ENCODE measurements around the gene LAMB4.

Gene LAMB4

GRCh38 chr7:108002726-108003598 lies 127.2 kb downstream of the LAMB4 start, which contains the start of gene LAMB1:
Gene LAMB1 (minus strand): TSS chr7:108003161. CDS start chr7:108002885, 276 bp downstream.
- TF ChIP-seq GATA2 (IDR thresholded peaks at IDR 0.05; ENCODE audit: low read depth, low read length), result no peak
- TF ChIP-seq GATA3 (IDR thresholded peaks at IDR 0.05; ENCODE audit: low read depth, low read length), result no peak

GRCh38 chr7:108001764-108002725 lies 128.1 kb downstream of the LAMB4 start:
- TF ChIP-seq GATA3 (IDR thresholded peaks at IDR 0.05; ENCODE audit: low read depth, low read length) (no peak), GATA2 (IDR thresholded peaks at IDR 0.05; ENCODE audit: low read depth, low read length) (no peak; the same call in 1 of the 2 replicates)

- TF ChIP-seq GATA3 (IDR thresholded peaks at IDR 0.05; ENCODE audit: low read depth, low read length), result no peak
- no peak for TF ChIP-seq GATA2 (IDR thresholded peaks at IDR 0.05; ENCODE audit: low read depth, low read length)
Observed at GRCh38 chr7:108000875-108001763, 129.0 kb downstream of the LAMB4 start.

- TF ChIP-seq GATA2 (IDR thresholded peaks at IDR 0.05; ENCODE audit: low read depth, low read length), result no peak
- no peak for TF ChIP-seq GATA3 (IDR thresholded peaks at IDR 0.05; ENCODE audit: low read depth, low read length)
Observed at GRCh38 chr7:107999779-108000560, 130.2 kb downstream of the LAMB4 start.

- TF ChIP-seq GATA3 (IDR thresholded peaks at IDR 0.05; ENCODE audit: low read depth, low read length), result no peak
- no peak for TF ChIP-seq GATA2 (IDR thresholded peaks at IDR 0.05; ENCODE audit: low read depth, low read length)
Observed at GRCh38 chr7:107998660-107999480, 131.3 kb downstream of the LAMB4 start.

- TF ChIP-seq GATA3 (IDR thresholded peaks at IDR 0.05; ENCODE audit: low read depth, low read length), result peak; percentile 58; the same call in 1 of the 2 replicates
- peak; percentile 43; the same call in 1 of the 2 replicates for TF ChIP-seq GATA2 (IDR thresholded peaks at IDR 0.05; ENCODE audit: low read depth, low read length)
Observed at GRCh38 chr7:107998150-107998549, 132.0 kb downstream of the LAMB4 start.

- no peak; the same call in 1 of the 2 replicates for TF ChIP-seq GATA2 (IDR thresholded peaks at IDR 0.05; ENCODE audit: low read depth, low read length)
- peak; percentile 84 for TF ChIP-seq GATA3 (IDR thresholded peaks at IDR 0.05; ENCODE audit: low read depth, low read length)
Observed at GRCh38 chr7:107996072-107996882, 133.9 kb downstream of the LAMB4 start.

GRCh38 chr7:107995184-107996071 lies 134.7 kb downstream of the LAMB4 start:
- no peak for TF ChIP-seq GATA3 (IDR thresholded peaks at IDR 0.05; ENCODE audit: low read depth, low read length)
- no peak for TF ChIP-seq GATA2 (IDR thresholded peaks at IDR 0.05; ENCODE audit: low read depth, low read length)

- TF ChIP-seq GATA2 (IDR thresholded peaks at IDR 0.05; ENCODE audit: low read depth, low read length) (no peak), GATA3 (IDR thresholded peaks at IDR 0.05; ENCODE audit: low read depth, low read length) (no peak)
Observed at GRCh38 chr7:107994421-107995030, 135.6 kb downstream of the LAMB4 start.

GRCh38 chr7:107993891-107994291 lies 136.3 kb downstream of the LAMB4 start:
- TF ChIP-seq GATA3 (IDR thresholded peaks at IDR 0.05; ENCODE audit: low read depth, low read length) (no peak), GATA2 (IDR thresholded peaks at IDR 0.05; ENCODE audit: low read depth, low read length) (no peak)

Measured in SH-SY5Y (cell line).